ENCODE measurements around the gene STX3.
"Not testable (repeated sequence)": the region's sequence is repeated elsewhere in the genome, so short reads cannot be mapped to it uniquely, and the experiment has no call there.

Gene STX3

GRCh38 chr11:59787816-59788215 lies 32.6 kb downstream of the STX3 start:
- no peak for DNase-seq (ENCODE audit: low read depth in 2 of 2, low spot score in 1 of 2)

DNA sequence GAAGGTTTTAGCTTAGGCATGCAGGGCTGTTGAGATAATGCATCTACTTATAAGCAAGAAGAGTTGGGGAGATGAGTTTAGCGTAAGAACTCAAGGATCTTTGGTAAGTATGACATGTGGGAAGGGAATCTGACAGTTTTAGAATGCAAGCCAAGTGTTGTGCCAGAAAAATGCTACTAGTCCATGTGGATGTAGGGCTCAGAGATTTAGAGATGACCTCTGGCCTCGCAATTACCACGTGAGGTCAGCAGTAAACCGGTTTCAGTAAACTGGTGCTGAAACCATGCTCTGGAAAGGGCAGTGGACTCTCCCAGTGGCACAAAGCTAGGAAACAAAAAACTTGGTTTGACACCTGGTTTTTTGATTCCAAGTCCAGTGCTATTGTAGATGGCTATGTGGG lies 36.5 kb downstream of the STX3 start:
- DNase-seq (ENCODE audit: low read depth in 2 of 2, low spot score in 1 of 2) = no peak

- DNase-seq (ENCODE audit: low read depth in 2 of 2, low spot score in 1 of 2) = no peak
Observed at GRCh38 chr11:59792507-59792906, 37.3 kb downstream of the STX3 start.

DNA sequence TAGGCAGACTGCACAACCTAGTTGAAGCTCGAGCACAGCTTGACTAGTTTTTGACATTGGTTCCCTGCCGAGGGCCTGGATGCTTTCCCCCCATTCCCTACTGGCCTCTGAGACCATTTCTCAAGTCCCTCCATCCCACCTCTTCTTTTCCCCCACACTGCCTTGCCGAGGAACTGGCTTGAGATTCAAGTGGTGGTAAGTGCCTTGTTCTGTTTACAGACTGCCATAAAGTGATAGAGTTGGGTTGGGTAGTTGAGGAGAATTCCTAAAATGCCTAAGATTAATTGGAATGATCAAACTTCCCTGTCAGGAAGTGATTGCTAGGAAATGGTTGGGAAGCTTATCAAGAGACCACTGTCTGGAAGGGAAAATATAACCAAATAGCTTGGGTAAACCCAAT lies 39.2 kb downstream of the STX3 start:
- no peak for DNase-seq (ENCODE audit: low read depth in 2 of 2, low spot score in 1 of 2)

- no peak for DNase-seq (ENCODE audit: low read depth in 2 of 2, low spot score in 1 of 2)
Observed at GRCh38 chr11:59800390-59801025, 45.3 kb downstream of the STX3 start.

DNA sequence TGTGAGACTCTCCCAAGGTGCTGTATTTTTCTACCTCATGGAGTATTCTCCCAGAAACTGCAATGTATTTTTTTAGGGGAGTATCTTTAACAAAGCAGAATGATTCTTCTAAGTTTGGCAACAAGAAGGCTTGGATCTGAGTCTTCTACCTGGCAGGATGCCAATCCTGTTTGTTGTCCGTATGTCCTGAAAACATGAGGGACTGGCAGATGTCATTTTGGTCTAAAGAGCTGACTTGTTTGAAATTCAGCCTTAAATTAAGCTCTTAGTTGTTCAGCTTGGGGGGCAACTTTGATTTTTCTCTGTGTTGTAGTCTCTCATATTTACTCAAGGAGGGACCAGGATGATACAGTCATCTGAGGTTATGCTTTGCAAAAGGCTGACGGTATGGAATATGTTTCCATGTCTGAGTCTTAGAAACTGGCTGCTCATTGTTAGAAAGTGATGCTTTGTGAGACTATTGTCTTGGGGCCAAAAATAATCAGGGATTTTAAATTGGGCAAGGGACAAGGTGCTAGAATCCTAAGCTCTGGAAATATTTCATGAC lies 46.1 kb downstream of the STX3 start:
- no peak for DNase-seq (ENCODE audit: low read depth in 2 of 2, low spot score in 1 of 2)

- no peak for DNase-seq (ENCODE audit: low read depth in 2 of 2, low spot score in 1 of 2)
Observed at GRCh38 chr11:59801981-59802638, 46.9 kb downstream of the STX3 start.

- DNase-seq (ENCODE audit: low read depth in 2 of 2, low spot score in 1 of 2) = no peak
Observed at GRCh38 chr11:59802639-59803176, 47.5 kb downstream of the STX3 start.

DNA sequence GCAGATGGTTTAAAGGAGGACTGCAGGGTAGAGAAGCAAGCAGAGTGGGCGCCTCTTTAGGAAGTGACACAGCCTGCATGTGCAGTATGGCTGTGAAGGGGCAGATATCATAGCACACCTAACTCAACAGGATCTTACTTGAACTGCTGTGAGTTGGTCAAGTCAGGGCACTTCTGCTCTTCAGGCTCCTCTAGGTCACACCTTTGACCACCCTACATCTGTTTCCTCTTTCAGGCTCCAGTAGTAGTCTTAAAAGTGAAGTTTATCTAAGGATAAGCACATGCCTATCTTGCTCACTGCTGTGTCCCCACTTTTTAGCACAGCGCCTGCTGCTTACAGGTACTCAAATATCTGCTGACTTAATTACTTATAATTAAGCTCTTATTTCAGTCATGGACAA lies 48.9 kb downstream of the STX3 start:
- no peak for DNase-seq (ENCODE audit: low read depth in 2 of 2, low spot score in 1 of 2)

- no peak for DNase-seq (ENCODE audit: low read depth in 2 of 2, low spot score in 1 of 2)
Observed at GRCh38 chr11:59807047-59807610, 52.0 kb downstream of the STX3 start.

DNA sequence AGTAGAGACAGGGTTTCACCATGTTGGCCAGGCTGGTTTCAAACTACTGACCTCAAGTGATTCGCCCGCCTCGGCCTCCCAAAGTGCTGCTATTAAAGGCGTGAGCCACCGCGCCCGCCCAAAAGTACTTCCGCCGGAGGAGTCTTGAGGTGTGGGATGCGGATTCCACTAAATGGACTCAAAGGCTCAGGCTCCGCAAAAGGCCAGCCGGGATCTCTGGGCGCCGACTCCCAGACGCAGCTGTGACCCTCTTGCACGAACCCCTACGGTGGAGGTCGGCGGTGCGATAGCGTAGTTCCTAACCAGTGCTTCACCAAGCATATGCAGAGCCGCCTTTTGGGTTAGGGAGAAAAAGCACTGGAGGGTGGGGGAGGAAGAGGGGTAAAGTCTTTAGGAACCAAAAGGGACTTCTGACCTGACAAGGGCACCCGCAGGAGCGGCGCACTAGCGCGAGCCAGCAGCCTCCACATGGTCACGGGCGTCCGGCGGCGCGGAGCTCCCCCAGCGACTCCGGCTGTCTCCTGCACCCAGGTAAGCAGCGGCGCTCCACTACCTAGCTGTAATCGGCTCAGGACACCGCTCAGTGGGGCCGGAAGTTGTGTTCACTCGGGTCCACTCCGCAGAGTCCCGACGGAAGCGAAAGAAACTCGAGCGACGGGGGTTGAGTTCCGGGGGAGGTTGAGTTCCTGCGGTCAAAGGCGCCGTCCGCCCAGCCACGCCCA lies 55.2 kb downstream of the STX3 start, which contains the start of gene MRPL16:
MRPL16 (minus strand) TSS at position 590 of the 722 bp plus-strand sequence; CDS start at position 470, 120 bp downstream.
- DNase-seq (ENCODE audit: low read depth in 2 of 2, low spot score in 1 of 2) = peak; percentile 74 to 81

DNA sequence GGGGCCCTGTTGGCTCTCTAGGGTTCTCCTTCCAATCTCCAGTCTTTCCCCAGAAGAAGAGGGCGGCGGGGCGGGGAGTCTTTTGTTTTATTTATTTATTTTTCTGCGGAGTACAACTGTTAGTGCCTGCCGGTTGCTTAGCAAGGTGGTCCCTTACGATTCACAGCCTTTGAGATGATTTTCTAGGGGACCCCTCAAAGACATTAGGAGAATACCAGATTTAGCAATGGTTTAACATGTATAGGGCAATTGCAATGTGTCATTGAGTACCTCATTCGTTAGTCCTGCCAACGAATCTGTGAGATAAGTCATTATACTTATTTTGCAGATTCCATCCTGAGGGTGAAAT lies 55.7 kb downstream of the STX3 start:
- DNase-seq (ENCODE audit: low read depth in 2 of 2, low spot score in 1 of 2) = no peak

- DNase-seq (ENCODE audit: low read depth in 2 of 2, low spot score in 1 of 2) = no peak
Observed at GRCh38 chr11:59812220-59812619, 57.0 kb downstream of the STX3 start.

DNA sequence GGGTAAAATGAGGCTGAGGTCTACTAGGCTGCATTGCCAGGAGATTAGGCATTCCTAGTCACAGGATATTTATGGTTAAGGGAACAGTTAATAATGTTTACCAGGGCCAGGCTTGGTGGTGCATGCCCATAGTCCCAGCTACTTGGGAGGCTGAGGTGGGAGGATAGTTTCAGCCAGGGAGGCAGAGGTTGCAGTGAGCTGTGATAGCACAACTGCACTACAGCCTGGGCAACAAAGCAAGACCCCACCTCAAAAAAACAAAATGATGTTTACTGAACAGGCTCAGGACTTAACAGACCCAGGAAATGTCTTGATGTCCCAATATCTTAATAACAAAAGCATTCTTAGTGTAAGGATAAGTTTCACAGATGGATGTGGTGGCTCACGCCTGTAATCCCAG lies 58.2 kb downstream of the STX3 start:
- no peak for DNase-seq (ENCODE audit: low read depth in 2 of 2, low spot score in 1 of 2)

- no peak for DNase-seq (ENCODE audit: low read depth in 2 of 2, low spot score in 1 of 2)
Observed at GRCh38 chr11:59814021-59814420, 58.8 kb downstream of the STX3 start.

DNA sequence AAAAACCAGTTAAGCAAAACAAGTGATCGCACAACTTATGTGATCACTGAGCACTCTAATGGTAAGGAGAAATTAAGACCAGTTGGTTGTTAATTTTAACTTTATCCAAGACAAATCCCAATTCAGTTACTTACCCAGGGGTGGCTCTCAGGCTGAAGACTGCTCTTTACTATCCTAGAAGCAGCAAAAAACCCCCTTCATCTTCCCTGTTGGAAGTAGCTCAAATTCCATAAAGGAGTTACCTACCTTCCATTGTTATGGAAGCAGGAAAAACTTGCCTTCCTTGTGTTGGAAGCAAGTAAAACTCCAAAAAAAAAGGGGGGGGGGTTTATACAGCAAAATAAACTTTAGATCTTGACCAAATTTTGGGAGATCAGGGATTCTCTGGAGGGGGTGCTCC lies 60.6 kb downstream of the STX3 start:
- no peak for DNase-seq (ENCODE audit: low read depth in 2 of 2, low spot score in 1 of 2)

- DNase-seq (ENCODE audit: low read depth in 2 of 2, low spot score in 1 of 2) = not testable (repeated sequence)
Observed at GRCh38 chr11:59816434-59816833, 61.3 kb downstream of the STX3 start.

- DNase-seq (ENCODE audit: low read depth in 2 of 2, low spot score in 1 of 2) = no peak
Observed at GRCh38 chr11:59818572-59818971, 63.4 kb downstream of the STX3 start.

DNA sequence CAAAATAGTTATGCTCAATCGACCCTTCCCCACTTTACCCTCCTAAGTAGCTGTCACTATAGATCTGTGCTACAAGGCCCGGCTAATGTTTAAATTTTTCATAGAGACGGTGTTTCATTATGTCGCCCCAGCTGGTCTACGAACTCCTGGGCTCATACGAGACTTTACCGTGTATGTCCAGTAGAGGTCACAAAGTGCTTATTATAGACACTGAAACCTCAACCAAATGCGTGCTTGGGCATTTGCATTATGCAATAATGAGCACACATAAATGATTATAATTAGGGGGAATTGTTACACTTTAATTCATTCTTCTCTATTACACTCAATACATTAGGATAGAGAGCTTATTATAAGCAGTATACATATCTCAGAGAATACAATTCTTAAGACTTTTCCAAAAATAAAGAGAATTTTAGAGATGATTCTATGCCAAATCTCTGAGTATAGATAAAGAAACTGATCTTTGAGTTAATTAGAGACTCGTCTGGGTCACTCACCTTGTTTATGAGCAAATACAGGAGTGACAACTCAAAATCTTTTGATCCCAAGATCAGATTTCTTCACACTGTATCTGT lies 67.9 kb downstream of the STX3 start:
- DNase-seq (ENCODE audit: low read depth in 2 of 2, low spot score in 1 of 2) = peak in 1 of 2 donors; percentile 6

DNA sequence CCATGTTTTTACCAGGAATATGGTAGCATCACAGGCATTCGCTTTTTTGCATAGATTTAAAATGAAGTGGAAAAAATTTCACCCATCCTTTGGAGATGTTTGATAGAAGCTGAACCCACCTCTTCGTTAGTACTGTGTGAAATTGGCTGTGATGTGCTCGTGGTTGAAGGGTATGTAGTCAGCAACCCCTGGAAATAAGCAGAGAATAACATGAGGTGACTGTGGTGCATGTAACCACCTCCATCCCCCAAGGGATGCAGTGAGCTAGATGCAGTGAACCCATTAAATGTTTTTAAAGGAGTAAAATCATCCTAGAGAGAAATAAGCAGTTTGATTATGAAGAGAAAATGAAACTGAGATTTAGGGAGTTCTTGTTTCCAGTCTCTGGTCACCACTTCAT lies 74.2 kb downstream of the STX3 start:
- DNase-seq (ENCODE audit: low read depth in 2 of 2, low spot score in 1 of 2) = no peak

GRCh38 chr11:59833602-59834001 lies 78.4 kb downstream of the STX3 start:
- no peak for DNase-seq (ENCODE audit: low read depth in 2 of 2, low spot score in 1 of 2)
